ENCODE data around the gene KLHL26.

Gene KLHL26

GRCh38 chr19:18646535-18647370, 9.9 kb downstream of the KLHL26 start:
- TF ChIP-seq CTCF (IDR thresholded peaks at IDR 0.05; ENCODE audit: control insufficient read depth, extremely low read depth, insufficient read depth): no peak
- no peak overlapping the region for H3K4me3 ChIP-seq (ENCODE audit: low read depth, low read length)
- no peak for DNase-seq (ENCODE audit: low read depth)

GRCh38 chr19:18647371-18647767, 10.5 kb downstream of the KLHL26 start:
- TF ChIP-seq CTCF (IDR thresholded peaks at IDR 0.05; ENCODE audit: control insufficient read depth, extremely low read depth, insufficient read depth): no peak
- no peak for DNase-seq (ENCODE audit: low read depth)

GRCh38 chr19:18647807-18648206, 11.0 kb downstream of the KLHL26 start:
- no peak for DNase-seq (ENCODE audit: low read depth)
- H3K4me3 ChIP-seq (ENCODE audit: low read depth, low read length): no peak overlapping the region
- no peak for TF ChIP-seq CTCF (IDR thresholded peaks at IDR 0.05; ENCODE audit: control insufficient read depth, extremely low read depth, insufficient read depth)

More at GRCh38 chr19:18647371-18647767, 10.5 kb downstream of the KLHL26 start:
- H3K4me3 ChIP-seq (ENCODE audit: low read depth, low read length): no peak overlapping the region

- no peak for DNase-seq (ENCODE audit: low read depth)
- H3K4me3 ChIP-seq (ENCODE audit: low read depth, low read length): no peak overlapping the region
- TF ChIP-seq CTCF (IDR thresholded peaks at IDR 0.05; ENCODE audit: control insufficient read depth, extremely low read depth, insufficient read depth): no peak
These were observed 12.1 kb downstream of the KLHL26 start for GRCh38 chr19:18648973-18649315.

GRCh38 chr19:18649371-18650020, 12.7 kb downstream of the KLHL26 start:
- no peak overlapping the region for H3K4me3 ChIP-seq (ENCODE audit: low read depth, low read length)
- DNase-seq (ENCODE audit: low read depth): no peak
- no peak for TF ChIP-seq CTCF (IDR thresholded peaks at IDR 0.05; ENCODE audit: control insufficient read depth, extremely low read depth, insufficient read depth)

GRCh38 chr19:18650021-18650390, 13.2 kb downstream of the KLHL26 start:
- no peak for DNase-seq (ENCODE audit: low read depth)
- TF ChIP-seq CTCF (IDR thresholded peaks at IDR 0.05; ENCODE audit: control insufficient read depth, extremely low read depth, insufficient read depth): no peak
- no peak overlapping the region for H3K4me3 ChIP-seq (ENCODE audit: low read depth, low read length)
